HG02840 (cell line): ENCODE measurements around the gene ARSA.

Source experiments
- ATAC-seq: cut with Tn5 transposase; IDR thresholded peaks from one replicate; pipeline ENCODE4 v1.9.1; 2021; ENCODE audit warnings: mild to moderate bottlenecking, moderate library complexity, moderate number of reproducible peaks; ENCODE audit not compliant: unreplicated experiment, low FRiP score

ARSA gene

GRCh38 chr22:50606165-50606945, 21.6 kb downstream of the ARSA start:
- ATAC-seq = no peak

GRCh38 chr22:50605613-50606074, 22.3 kb downstream of the ARSA start:
- ATAC-seq = no peak

GRCh38 chr22:50605002-50605612, 22.8 kb downstream of the ARSA start:
- no peak for ATAC-seq

- ATAC-seq = no peak
Observed at GRCh38 chr22:50604256-50605001, 23.5 kb downstream of the ARSA start.

GRCh38 chr22:50603511-50604255, 24.3 kb downstream of the ARSA start:
- ATAC-seq = no peak

GRCh38 chr22:50602338-50602700, 25.6 kb downstream of the ARSA start:
- ATAC-seq = no peak

GRCh38 chr22:50601669-50602337, 26.1 kb downstream of the ARSA start:
- no peak for ATAC-seq

- no peak for ATAC-seq
Observed at GRCh38 chr22:50600967-50601668, 26.8 kb downstream of the ARSA start.

GRCh38 chr22:50600538-50600937, 27.4 kb downstream of the ARSA start, which contains the start of gene MAPK8IP2:
Gene MAPK8IP2, plus strand, starts transcription at chr22:50600793. Its CDS starts 26 bp downstream, at chr22:50600819.
- no peak for ATAC-seq

- ATAC-seq = no peak
Observed at GRCh38 chr22:50599816-50600455, 28.0 kb downstream of the ARSA start.

GRCh38 chr22:50597097-50597496, 30.9 kb downstream of the ARSA start:
- no peak for ATAC-seq

- ATAC-seq = no peak
Observed at GRCh38 chr22:50595189-50595588, 32.8 kb downstream of the ARSA start.

GRCh38 chr22:50587407-50587806, 40.5 kb downstream of the ARSA start:
- ATAC-seq = no peak

GRCh38 chr22:50586416-50586815, 41.5 kb downstream of the ARSA start:
- ATAC-seq = no peak

- no peak for ATAC-seq
Observed at GRCh38 chr22:50585781-50586180, 42.2 kb downstream of the ARSA start.

GRCh38 chr22:50585238-50585637, 42.7 kb downstream of the ARSA start:
- ATAC-seq = no peak

- ATAC-seq = no peak
Observed at GRCh38 chr22:50584106-50585096, 43.6 kb downstream of the ARSA start.
